Activated CD8-positive, alpha-beta memory T cell treated with anti-CD3 and anti-CD28 coated beads for 1 hour (primary cell): ENCODE measurements around the gene SAMD15.
"Not testable (repeated sequence)": the region's sequence is repeated elsewhere in the genome, so short reads cannot be mapped to it uniquely, and the experiment has no call there.

Experiments
- DNase-seq, 2 donors: peaks; one replicate each; pipeline ENCODE4 v3.0.0-alpha.2; 2020; ENCODE audit warnings: low read depth in 1 of 2; ENCODE audit errors: extremely low read depth in 1 of 2

The SAMD15 gene

GRCh38 chr14:77376771-77377501 lies at the start of gene SAMD15, which contains the start of gene TMED8:
Gene SAMD15, plus strand, starts transcription at chr14:77377379. Its CDS starts 40 bp downstream, at chr14:77377419.
Gene TMED8, minus strand, starts transcription at chr14:77377094. Its CDS starts 41 bp downstream, at chr14:77377053.
- DNase-seq, result peak; percentile 57 to 71

GRCh38 chr14:77329872-77330271 lies 47.3 kb upstream of the SAMD15 start:
- DNase-seq, result no peak

- no peak for DNase-seq
Observed at GRCh38 chr14:77335576-77335975, 41.6 kb upstream of the SAMD15 start.

GRCh38 chr14:77337255-77337654 lies 39.9 kb upstream of the SAMD15 start:
- DNase-seq, result not testable (repeated sequence)

GRCh38 chr14:77337880-77338279 lies 39.3 kb upstream of the SAMD15 start:
- DNase-seq, result no peak

- no peak for DNase-seq
Observed at GRCh38 chr14:77338302-77338701, 38.9 kb upstream of the SAMD15 start.

- no peak for DNase-seq
Observed at GRCh38 chr14:77339407-77339806, 37.8 kb upstream of the SAMD15 start.

GRCh38 chr14:77340389-77340788 lies 36.8 kb upstream of the SAMD15 start:
- DNase-seq, result no peak

GRCh38 chr14:77342726-77343397 lies 34.3 kb upstream of the SAMD15 start:
- DNase-seq, result no peak

- no peak for DNase-seq
Observed at GRCh38 chr14:77343662-77344061, 33.5 kb upstream of the SAMD15 start.

GRCh38 chr14:77344377-77344996 lies 32.7 kb upstream of the SAMD15 start:
- DNase-seq, result no peak

- no peak for DNase-seq
Observed at GRCh38 chr14:77346495-77346894, 30.7 kb upstream of the SAMD15 start.

GRCh38 chr14:77347751-77348150 lies 29.4 kb upstream of the SAMD15 start:
- DNase-seq, result no peak

GRCh38 chr14:77353469-77354141 lies 23.6 kb upstream of the SAMD15 start:
- no peak for DNase-seq

- DNase-seq, result no peak
Observed at GRCh38 chr14:77355811-77356210, 21.4 kb upstream of the SAMD15 start.

- no peak for DNase-seq
Observed at GRCh38 chr14:77356899-77357298, 20.3 kb upstream of the SAMD15 start.

GRCh38 chr14:77359626-77360025 lies 17.6 kb upstream of the SAMD15 start:
- no peak for DNase-seq

- no peak for DNase-seq
Observed at GRCh38 chr14:77364146-77364545, 13.0 kb upstream of the SAMD15 start.

GRCh38 chr14:77369285-77369684 lies 7.9 kb upstream of the SAMD15 start:
- DNase-seq, result no peak

GRCh38 chr14:77372304-77372841 lies 4.8 kb upstream of the SAMD15 start:
- no peak for DNase-seq
